Nephron progenitor cell (in vitro differentiated cells): ENCODE data around the gene POLR3A.
A peak's percentile ranks its signal among the peaks of the same experiment; 100 is the strongest.

Source experiments
- DNase-seq: peaks from one replicate; pipeline ENCODE4 v3.0.0; 2021
- H3K27ac Mint-ChIP-seq: 2 replicates; pipeline ENCODE4 v1.8.0; 2021; ENCODE audit warnings: mild to moderate bottlenecking, moderate library complexity, mixed read lengths
- H3K27me3 Mint-ChIP-seq: 2 replicates; pipeline ENCODE4 v1.8.0; 2021; ENCODE audit warnings: mild to moderate bottlenecking, low read depth, mixed read lengths; ENCODE audit not compliant: poor library complexity
- H3K36me3 Mint-ChIP-seq: 2 replicates; pipeline ENCODE4 v1.8.0; 2021; ENCODE audit warnings: low read depth, mixed read lengths
- H3K4me1 Mint-ChIP-seq: 2 replicates; pipeline ENCODE4 v1.8.0; 2021; ENCODE audit warnings: mixed read lengths
- H3K4me3 Mint-ChIP-seq: 2 replicates; pipeline ENCODE4 v1.8.0; 2021; ENCODE audit warnings: mild to moderate bottlenecking, moderate library complexity, mixed read lengths
- H3K9me3 Mint-ChIP-seq: 2 replicates; pipeline ENCODE4 v1.8.0; 2021; ENCODE audit warnings: mild to moderate bottlenecking, moderate library complexity, mixed read lengths
- TF ChIP-seq, protein P1 (sequence below): fragments of 200-600 bp; sonication (generic); IDR thresholded peaks from 2 replicates; pipeline ENCODE4 v1.5.0; 2021; ENCODE audit warnings: antibody characterized with exemption

The POLR3A gene

DNA sequence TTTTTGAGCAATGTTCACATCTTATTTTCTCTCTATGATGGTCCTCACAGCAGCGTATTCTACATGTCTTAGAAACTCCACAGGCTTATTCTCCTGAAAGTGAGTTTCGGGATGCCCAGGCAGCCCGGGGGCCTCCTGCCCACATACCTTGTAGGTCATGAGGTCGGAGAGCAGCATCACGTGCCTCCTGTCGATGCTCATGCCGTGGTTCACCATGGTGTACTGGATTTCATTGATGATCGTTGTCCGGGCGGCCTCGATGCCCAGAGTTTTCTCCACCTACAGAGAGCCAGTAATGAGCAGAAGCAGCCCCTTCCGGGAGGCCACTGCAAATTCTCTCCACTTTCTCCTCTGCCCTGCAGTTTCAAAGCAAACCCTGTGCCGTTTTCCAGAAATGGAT, 48.0 kb downstream of the POLR3A start:
- no peak for DNase-seq
- TF ChIP-seq, protein P1, sequence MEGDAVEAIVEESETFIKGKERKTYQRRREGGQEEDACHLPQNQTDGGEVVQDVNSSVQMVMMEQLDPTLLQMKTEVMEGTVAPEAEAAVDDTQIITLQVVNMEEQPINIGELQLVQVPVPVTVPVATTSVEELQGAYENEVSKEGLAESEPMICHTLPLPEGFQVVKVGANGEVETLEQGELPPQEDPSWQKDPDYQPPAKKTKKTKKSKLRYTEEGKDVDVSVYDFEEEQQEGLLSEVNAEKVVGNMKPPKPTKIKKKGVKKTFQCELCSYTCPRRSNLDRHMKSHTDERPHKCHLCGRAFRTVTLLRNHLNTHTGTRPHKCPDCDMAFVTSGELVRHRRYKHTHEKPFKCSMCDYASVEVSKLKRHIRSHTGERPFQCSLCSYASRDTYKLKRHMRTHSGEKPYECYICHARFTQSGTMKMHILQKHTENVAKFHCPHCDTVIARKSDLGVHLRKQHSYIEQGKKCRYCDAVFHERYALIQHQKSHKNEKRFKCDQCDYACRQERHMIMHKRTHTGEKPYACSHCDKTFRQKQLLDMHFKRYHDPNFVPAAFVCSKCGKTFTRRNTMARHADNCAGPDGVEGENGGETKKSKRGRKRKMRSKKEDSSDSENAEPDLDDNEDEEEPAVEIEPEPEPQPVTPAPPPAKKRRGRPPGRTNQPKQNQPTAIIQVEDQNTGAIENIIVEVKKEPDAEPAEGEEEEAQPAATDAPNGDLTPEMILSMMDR, result no peak
- H3K27ac Mint-ChIP-seq, result no peak overlapping the region
- no peaks in the 10 kb centered on the region for H3K9me3 Mint-ChIP-seq
- H3K4me3 Mint-ChIP-seq, result no peak overlapping the region
- H3K36me3 Mint-ChIP-seq, result peaks cover 63% of the 10 kb centered on the region
- peaks cover 5% of the 10 kb centered on the region for H3K27me3 Mint-ChIP-seq
- peaks cover 6% of the 10 kb centered on the region for H3K4me1 Mint-ChIP-seq

DNA sequence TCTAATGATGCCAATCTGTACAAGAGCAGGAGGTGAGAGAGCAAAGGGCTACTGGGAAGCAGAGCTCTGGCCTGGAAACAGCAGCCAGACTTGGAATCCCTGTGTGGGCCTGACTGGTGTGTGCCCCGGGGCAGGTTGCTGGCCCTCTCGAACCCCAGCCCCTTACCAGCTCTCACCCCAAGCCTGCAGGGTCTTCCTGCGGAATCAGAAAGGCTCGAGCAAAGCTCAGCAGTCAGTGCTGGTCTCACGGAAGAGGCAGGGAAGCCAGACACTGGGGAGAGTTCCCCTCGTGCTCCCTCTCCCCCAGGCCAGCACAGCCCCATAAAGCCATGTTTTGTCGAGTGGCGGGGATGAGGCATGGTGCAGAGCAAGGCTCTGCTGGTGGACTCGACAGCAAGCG, 50.1 kb downstream of the POLR3A start:
- H3K27me3 Mint-ChIP-seq, result peaks cover 3% of the 10 kb centered on the region
- H3K4me1 Mint-ChIP-seq, result peaks cover 6% of the 10 kb centered on the region
- H3K27ac Mint-ChIP-seq, result no peak overlapping the region
- TF ChIP-seq, protein P1, result no peak
- H3K4me3 Mint-ChIP-seq, result no peak overlapping the region
- no peaks in the 10 kb centered on the region for H3K9me3 Mint-ChIP-seq
- no peak for DNase-seq
- H3K36me3 Mint-ChIP-seq, result peaks cover 50% of the 10 kb centered on the region

DNA sequence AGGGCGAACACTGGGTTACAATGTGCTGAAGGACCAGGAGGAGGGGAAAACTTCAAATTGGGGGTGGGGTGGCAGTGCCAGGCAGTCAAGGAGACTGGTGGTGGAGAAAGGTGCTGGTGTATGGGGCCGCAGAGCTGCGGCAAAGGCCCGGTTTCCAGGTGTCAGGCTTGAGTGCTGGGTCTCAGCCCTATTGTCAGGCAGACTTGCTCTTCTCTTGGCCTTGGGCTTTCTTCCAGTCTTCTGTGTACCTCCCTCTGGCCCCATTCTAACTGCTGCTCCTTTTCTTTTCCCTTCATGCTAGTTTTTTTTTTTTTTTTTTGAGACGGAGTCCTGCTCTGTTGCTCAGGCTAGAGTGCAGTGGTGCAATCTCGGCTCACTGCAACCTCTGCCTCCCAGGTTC, 51.0 kb downstream of the POLR3A start:
- peaks cover 42% of the 10 kb centered on the region for H3K36me3 Mint-ChIP-seq
- TF ChIP-seq, protein P1, result no peak
- H3K4me1 Mint-ChIP-seq, result peaks cover 6% of the 10 kb centered on the region
- H3K27me3 Mint-ChIP-seq, result peaks cover 3% of the 10 kb centered on the region
- H3K4me3 Mint-ChIP-seq, result no peak overlapping the region
- no peaks in the 10 kb centered on the region for H3K9me3 Mint-ChIP-seq
- no peak for DNase-seq
- H3K27ac Mint-ChIP-seq, result no peak overlapping the region

DNA sequence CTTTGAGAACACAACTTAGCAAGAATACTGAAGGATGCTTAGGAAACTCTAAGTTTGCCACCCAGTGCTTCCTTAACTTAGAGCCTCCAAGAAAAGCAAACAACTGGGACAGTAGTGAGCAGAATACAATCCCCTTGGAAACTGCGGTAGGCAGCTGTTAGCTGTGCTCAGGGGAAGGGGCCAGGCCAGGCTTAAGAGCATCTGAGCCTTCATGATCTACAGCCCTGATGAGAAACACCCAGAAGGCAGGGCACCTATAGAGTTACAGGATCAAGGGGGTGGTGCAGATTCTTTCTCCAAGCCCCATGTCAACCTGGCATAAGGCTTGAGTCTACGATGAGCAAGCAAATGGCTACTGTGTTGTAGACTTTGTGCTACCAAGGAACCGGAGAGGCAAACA, 51.4 kb downstream of the POLR3A start:
- Mint-ChIP-seq H3K4me3 (no peak overlapping the region), H3K36me3 (peaks cover 38% of the 10 kb centered on the region), H3K27me3 (peaks cover 3% of the 10 kb centered on the region), H3K27ac (no peak overlapping the region), H3K9me3 (no peaks in the 10 kb centered on the region), H3K4me1 (peaks cover 9% of the 10 kb centered on the region)
- TF ChIP-seq, protein P1, result no peak
- no peak for DNase-seq

DNA sequence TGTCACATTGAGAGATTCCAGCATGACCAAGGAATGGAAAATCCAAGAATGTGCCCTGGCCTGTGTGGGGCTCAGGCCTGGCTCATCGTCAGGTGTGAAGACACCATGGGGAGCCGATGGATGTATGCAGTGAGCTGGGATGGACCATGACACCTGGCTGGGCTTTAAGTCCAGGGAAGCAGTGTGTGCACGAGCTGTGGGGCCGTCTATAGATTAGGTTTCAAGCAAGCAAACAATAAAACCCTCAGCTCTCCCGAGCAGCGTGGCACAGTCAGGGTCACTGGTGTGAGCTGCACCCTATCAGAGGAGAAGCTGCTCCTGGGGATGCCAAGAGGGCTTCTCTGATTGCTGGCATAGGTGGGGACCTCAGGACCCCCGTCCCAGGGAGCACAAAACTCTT, 52.3 kb downstream of the POLR3A start:
- Mint-ChIP-seq H3K36me3 (peaks cover 33% of the 10 kb centered on the region), H3K27ac (peak overlapping the region; percentile 34), H3K27me3 (peaks cover 3% of the 10 kb centered on the region), H3K9me3 (no peaks in the 10 kb centered on the region), H3K4me1 (peaks cover 18% of the 10 kb centered on the region), H3K4me3 (no peak overlapping the region)
- TF ChIP-seq, protein P1, result no peak
- DNase-seq, result no peak

DNA sequence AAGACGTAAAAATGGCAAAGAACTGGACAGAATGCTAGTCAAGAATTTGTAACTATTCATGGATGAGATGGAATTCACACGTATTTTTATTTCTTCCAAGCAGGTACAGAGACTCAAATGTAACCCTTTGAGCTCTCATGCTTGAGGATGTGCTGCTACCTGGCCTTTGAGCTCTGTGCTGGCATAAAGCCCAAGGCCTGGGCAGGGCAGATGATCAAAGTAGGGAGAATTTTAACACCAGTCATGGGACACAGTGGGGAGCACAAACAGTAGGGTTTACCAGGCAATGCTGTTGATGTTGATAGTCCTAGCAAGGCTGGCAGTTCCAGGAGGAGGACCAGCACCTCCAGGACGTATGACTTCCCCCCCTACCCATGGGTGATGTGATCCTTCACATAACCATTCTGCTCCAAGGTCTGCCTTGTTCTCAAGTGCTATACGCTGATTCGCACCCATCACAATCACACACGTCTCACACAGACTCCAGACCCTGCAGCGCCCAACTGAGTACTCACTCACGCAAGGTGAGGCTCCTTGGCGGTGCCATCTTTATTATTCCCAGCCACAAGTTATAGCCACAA, 54.1 kb downstream of the POLR3A start:
- Mint-ChIP-seq H3K4me1 (peaks cover 31% of the 10 kb centered on the region), H3K27ac (peak overlapping the region; percentile 81), H3K4me3 (no peak overlapping the region), H3K36me3 (peaks cover 22% of the 10 kb centered on the region), H3K9me3 (no peaks in the 10 kb centered on the region), H3K27me3 (peaks cover 3% of the 10 kb centered on the region)
- TF ChIP-seq, protein P1, result no peak
- no peak for DNase-seq
